ENCODE measurements around the gene PIBF1. TPM values are rescaled to one million over a fixed set of nuclear protein-coding genes. Genes with fewer than 3 reads are reported as not detected.

The PIBF1 gene
- total RNA-seq, 1 experiment from 2014 or later = 4.8 TPM

DNA sequence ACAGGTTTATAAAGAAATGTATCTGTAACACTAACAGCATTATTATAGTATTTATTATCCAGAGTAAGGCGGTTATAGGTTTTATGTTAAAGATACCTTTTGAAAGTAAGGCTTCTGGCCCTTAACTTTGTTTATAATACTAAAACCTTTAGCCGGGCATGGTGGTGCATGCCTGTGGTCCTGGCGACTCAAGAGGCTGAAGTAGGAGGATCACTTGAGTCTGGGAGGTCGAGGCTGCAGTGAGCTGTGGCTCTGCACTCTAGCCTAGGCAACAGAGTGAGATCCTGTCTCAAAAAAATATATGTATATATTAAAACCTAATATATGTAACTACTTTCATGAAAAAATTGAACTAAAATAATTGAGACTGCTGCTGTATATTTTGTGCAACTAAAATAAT is 178.2 kb downstream of the PIBF1 start:
- no peak overlapping the region for H2AFZ ChIP-seq (ENCODE audit: low read length)
- intact Hi-C loops (cut with micrococcal nuclease) = loop anchor here (5.0 kb wide), 1 partner anchor 97 kb away; the partner anchor contains the start of gene KLF5
- H3K79me2 ChIP-seq (ENCODE audit: low read length) = no peaks in the 10 kb centered on the region
- H3K4me3 ChIP-seq (ENCODE audit: low read length) = no peak overlapping the region
- H3K9me2 ChIP-seq (replicated peaks; ENCODE audit: low read length) = no peaks in the 10 kb centered on the region
- ATAC-seq (no peak), DNase-seq (no peak)
- no peak overlapping the region for H3K9ac ChIP-seq (ENCODE audit: low read length)
- POLR2A ChIA-PET (ENCODE audit: unreplicated experiment) = no interaction called here
- no peaks in the 10 kb centered on the region for H4K20me1 ChIP-seq (ENCODE audit: low read length)
- no TSS peak for BruUV-seq (replicated peaks)
- H3K9me3 ChIP-seq (ENCODE audit: low read length) = no peaks in the 10 kb centered on the region
- CTCF ChIA-PET = no interaction called here
- H3K27me3 ChIP-seq (ENCODE audit: low read length) = no peaks in the 10 kb centered on the region
- H3K4me1 ChIP-seq (ENCODE audit: insufficient read depth, low read length) = peaks cover 21% of the 10 kb centered on the region
- no peak for TF ChIP-seq EZH2 (IDR thresholded peaks at IDR 0.05; ENCODE audit: low read length, unreplicated experiment)
- TF ChIP-seq, protein P1, sequence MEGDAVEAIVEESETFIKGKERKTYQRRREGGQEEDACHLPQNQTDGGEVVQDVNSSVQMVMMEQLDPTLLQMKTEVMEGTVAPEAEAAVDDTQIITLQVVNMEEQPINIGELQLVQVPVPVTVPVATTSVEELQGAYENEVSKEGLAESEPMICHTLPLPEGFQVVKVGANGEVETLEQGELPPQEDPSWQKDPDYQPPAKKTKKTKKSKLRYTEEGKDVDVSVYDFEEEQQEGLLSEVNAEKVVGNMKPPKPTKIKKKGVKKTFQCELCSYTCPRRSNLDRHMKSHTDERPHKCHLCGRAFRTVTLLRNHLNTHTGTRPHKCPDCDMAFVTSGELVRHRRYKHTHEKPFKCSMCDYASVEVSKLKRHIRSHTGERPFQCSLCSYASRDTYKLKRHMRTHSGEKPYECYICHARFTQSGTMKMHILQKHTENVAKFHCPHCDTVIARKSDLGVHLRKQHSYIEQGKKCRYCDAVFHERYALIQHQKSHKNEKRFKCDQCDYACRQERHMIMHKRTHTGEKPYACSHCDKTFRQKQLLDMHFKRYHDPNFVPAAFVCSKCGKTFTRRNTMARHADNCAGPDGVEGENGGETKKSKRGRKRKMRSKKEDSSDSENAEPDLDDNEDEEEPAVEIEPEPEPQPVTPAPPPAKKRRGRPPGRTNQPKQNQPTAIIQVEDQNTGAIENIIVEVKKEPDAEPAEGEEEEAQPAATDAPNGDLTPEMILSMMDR (conservative IDR thresholded peaks at IDR 0.05; ENCODE audit: low read depth, low read length) = no peak
- TF ChIP-seq EZH2phosphoT487 (IDR thresholded peaks at IDR 0.05; ENCODE audit: borderline replicate concordance, low read length) = no peak
- no peaks in the 10 kb centered on the region for H3K36me3 ChIP-seq (ENCODE audit: low read depth, low read length)
- peak overlapping the region; percentile 51 for H3K4me2 ChIP-seq (ENCODE audit: low read length)
- no peaks in the 10 kb centered on the region for H3F3A ChIP-seq (ENCODE audit: low read length, unreplicated experiment)
- H3K27ac ChIP-seq (ENCODE audit: low read length) = peak overlapping the region; percentile 44

DNA sequence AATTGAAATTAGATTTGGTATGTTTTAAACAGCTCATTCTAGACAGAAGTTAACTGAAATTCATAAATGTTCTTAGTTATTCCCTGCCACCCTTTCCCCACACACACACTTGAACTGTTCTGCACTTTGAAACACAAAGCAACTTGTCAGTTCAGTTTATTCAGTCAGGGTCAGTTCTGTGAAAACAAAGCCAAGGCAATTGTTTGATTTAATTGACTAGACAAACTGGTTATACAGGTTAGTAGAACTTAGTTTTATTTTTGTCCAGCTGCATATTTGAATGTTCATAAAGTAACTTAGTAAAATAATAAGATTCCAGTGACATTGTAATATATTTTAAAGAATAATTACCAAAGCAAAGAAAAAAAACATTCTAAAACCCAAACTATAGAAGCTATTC is 178.6 kb downstream of the PIBF1 start:
- H3K4me1 ChIP-seq (ENCODE audit: insufficient read depth, low read length) = peaks cover 21% of the 10 kb centered on the region
- no peaks in the 10 kb centered on the region for H3K79me2 ChIP-seq (ENCODE audit: low read length)
- H3F3A ChIP-seq (ENCODE audit: low read length, unreplicated experiment) = no peaks in the 10 kb centered on the region
- ATAC-seq (peak; percentile 65), DNase-seq (peak; percentile 77)
- no peak overlapping the region for H3K9ac ChIP-seq (ENCODE audit: low read length)
- no peaks in the 10 kb centered on the region for H3K9me3 ChIP-seq (ENCODE audit: low read length)
- peak overlapping the region; percentile 51 for H3K4me2 ChIP-seq (ENCODE audit: low read length)
- no peak for TF ChIP-seq EZH2phosphoT487 (IDR thresholded peaks at IDR 0.05; ENCODE audit: borderline replicate concordance, low read length)
- no peak for TF ChIP-seq EZH2 (IDR thresholded peaks at IDR 0.05; ENCODE audit: low read length, unreplicated experiment)
- TF ChIP-seq, protein P1 (conservative IDR thresholded peaks at IDR 0.05; ENCODE audit: low read depth, low read length) = no peak
- H3K27me3 ChIP-seq (ENCODE audit: low read length) = no peaks in the 10 kb centered on the region
- intact Hi-C loops (cut with micrococcal nuclease) = loop anchor here (5.0 kb wide), 1 partner anchor 97 kb away; the partner anchor contains the start of gene KLF5
- no peak overlapping the region for H2AFZ ChIP-seq (ENCODE audit: low read length)
- ChIA-PET POLR2A (ENCODE audit: unreplicated experiment) (no interaction called here), CTCF (no interaction called here)
- no peak overlapping the region; the same call in 1 of the 2 replicates for H3K4me3 ChIP-seq (ENCODE audit: low read length)
- H3K27ac ChIP-seq (ENCODE audit: low read length) = peak overlapping the region; percentile 44
- H4K20me1 ChIP-seq (ENCODE audit: low read length) = no peaks in the 10 kb centered on the region
- no peaks in the 10 kb centered on the region for H3K9me2 ChIP-seq (replicated peaks; ENCODE audit: low read length)
- no TSS peak for BruUV-seq (replicated peaks)
- H3K36me3 ChIP-seq (ENCODE audit: low read depth, low read length) = no peaks in the 10 kb centered on the region

DNA sequence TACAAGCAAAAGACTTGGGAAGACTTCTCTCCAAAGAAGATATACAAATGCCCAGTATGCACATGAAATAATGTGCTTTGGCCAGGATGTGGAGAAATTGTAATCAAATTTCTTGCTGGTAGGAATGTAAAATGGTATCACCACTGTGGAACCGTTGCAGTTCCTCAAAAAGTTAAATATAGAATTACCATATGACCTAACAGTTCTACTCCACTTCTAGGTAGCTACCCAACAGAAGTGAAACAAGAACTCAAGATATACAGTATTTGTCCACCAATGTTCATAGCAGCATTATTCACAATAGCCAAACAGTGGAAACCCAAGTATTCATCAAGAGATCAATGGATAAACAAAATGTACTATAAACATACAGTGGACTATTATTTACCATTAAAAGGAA is 181.8 kb downstream of the PIBF1 start:
- no TSS peak for BruUV-seq (replicated peaks)
- Histone ChIP-seq H3K27ac (ENCODE audit: low read length) (no peak overlapping the region), H3F3A (ENCODE audit: low read length, unreplicated experiment) (no peaks in the 10 kb centered on the region), H3K4me3 (ENCODE audit: low read length) (no peak overlapping the region), H3K27me3 (ENCODE audit: low read length) (no peaks in the 10 kb centered on the region), H4K20me1 (ENCODE audit: low read length) (no peaks in the 10 kb centered on the region), H3K79me2 (ENCODE audit: low read length) (no peaks in the 10 kb centered on the region), H2AFZ (ENCODE audit: low read length) (no peak overlapping the region), H3K4me1 (ENCODE audit: insufficient read depth, low read length) (peaks cover 21% of the 10 kb centered on the region), H3K4me2 (ENCODE audit: low read length) (no peak overlapping the region), H3K9ac (ENCODE audit: low read length) (no peak overlapping the region), H3K36me3 (ENCODE audit: low read depth, low read length) (no peaks in the 10 kb centered on the region), H3K9me2 (replicated peaks; ENCODE audit: low read length) (no peaks in the 10 kb centered on the region), H3K9me3 (ENCODE audit: low read length) (no peaks in the 10 kb centered on the region)
- intact Hi-C loops (cut with micrococcal nuclease) = loop anchor here (5.0 kb wide), 1 partner anchor 94 kb away; the partner anchor contains the start of gene KLF5
- no peak for ATAC-seq
- ChIA-PET POLR2A (ENCODE audit: unreplicated experiment) (no interaction called here), CTCF (no interaction called here)
- no peak for DNase-seq
- TF ChIP-seq EZH2 (IDR thresholded peaks at IDR 0.05; ENCODE audit: low read length, unreplicated experiment) = no peak
- TF ChIP-seq, protein P1 (conservative IDR thresholded peaks at IDR 0.05; ENCODE audit: low read depth, low read length) = no peak
- TF ChIP-seq EZH2phosphoT487 (IDR thresholded peaks at IDR 0.05; ENCODE audit: borderline replicate concordance, low read length) = no peak

All from PC-3 (cell line).